Trophoblast cell (in vitro differentiated cells and primary cell): ENCODE measurements around the gene GNL2.
"Not testable (repeated sequence)": the region's sequence is repeated elsewhere in the genome, so short reads cannot be mapped to it uniquely, and the experiment has no call there.

Source experiments
- DNase-seq, 2 donors: peaks; one replicate each; pipeline ENCODE4 v3.0.0-alpha.2; 2016
- H2AFZ ChIP-seq: 2 replicates; pipeline ENCODE4 v1.6.1; 2013; ENCODE audit warnings: low read length, moderate library complexity, mild to moderate bottlenecking; ENCODE audit not compliant: insufficient read depth, poor library complexity
- H2AK5ac ChIP-seq: 2 replicates; pipeline ENCODE4 v1.6.1; 2013; ENCODE audit warnings: mild to moderate bottlenecking, low read length
- H2BK120ac ChIP-seq: 2 replicates; pipeline ENCODE4 v1.6.1; 2013; ENCODE audit warnings: low read length, mild to moderate bottlenecking, moderate library complexity; ENCODE audit not compliant: insufficient read depth, poor library complexity
- H2BK12ac ChIP-seq: 2 replicates; pipeline ENCODE4 v1.6.1; 2013; ENCODE audit warnings: mild to moderate bottlenecking, low read length, moderate library complexity
- H2BK5ac ChIP-seq: 2 replicates; pipeline ENCODE4 v1.6.1; 2013; ENCODE audit warnings: low read length, low read depth, moderate library complexity, mild to moderate bottlenecking; ENCODE audit not compliant: poor library complexity
- H3K14ac ChIP-seq: 2 replicates; pipeline ENCODE4 v1.6.1; 2013; ENCODE audit warnings: mild to moderate bottlenecking, low read length
- H3K18ac ChIP-seq: 2 replicates; pipeline ENCODE4 v1.6.1; 2013; ENCODE audit warnings: mild to moderate bottlenecking, low read length
- H3K23ac ChIP-seq: 2 replicates; pipeline ENCODE4 v1.6.1; 2013; ENCODE audit warnings: low read length
- H3K27ac ChIP-seq: 2 replicates; pipeline ENCODE4 v1.5.1; 2013; ENCODE audit warnings: low read depth, mild to moderate bottlenecking, inconsistent platforms, low read length, moderate library complexity
- H3K27me3 ChIP-seq: 2 replicates; pipeline ENCODE4 v1.6.1; 2013; ENCODE audit warnings: inconsistent platforms, mild to moderate bottlenecking, low read length, moderate library complexity; ENCODE audit not compliant: insufficient read depth
- H3K36me3 ChIP-seq, 2 experiments: 1 replicate in 1 of 2; 2 replicates in 1 of 2; pipeline ENCODE4 v1.6.1; 2013; ENCODE audit warnings: low read length in 2 of 2, mild to moderate bottlenecking in 2 of 2, moderate library complexity in 1 of 2; ENCODE audit not compliant: insufficient read depth in 2 of 2, control insufficient read depth in 1 of 2
- H3K4ac ChIP-seq: 2 replicates; pipeline ENCODE4 v1.6.1; 2013; ENCODE audit warnings: low read depth, mild to moderate bottlenecking, low read length, moderate library complexity
- H3K4me1 ChIP-seq, 2 experiments: 1 replicate in 1 of 2; 2 replicates in 1 of 2; pipeline ENCODE4 v1.6.1; 2013; ENCODE audit warnings: low read length in 2 of 2, mild to moderate bottlenecking in 2 of 2, moderate library complexity in 1 of 2; ENCODE audit not compliant: insufficient read depth in 2 of 2, control insufficient read depth in 1 of 2
- H3K4me2 ChIP-seq: 2 replicates; pipeline ENCODE4 v1.6.1; 2013; ENCODE audit warnings: inconsistent platforms, mild to moderate bottlenecking, low read length, moderate library complexity
- H3K4me3 ChIP-seq: 2 replicates; pipeline ENCODE4 v1.5.1; 2013; ENCODE audit warnings: mild to moderate bottlenecking, low read depth, low read length, inconsistent platforms
- H3K79me1 ChIP-seq: one replicate; pipeline ENCODE4 v1.6.1; 2013; ENCODE audit warnings: low read length
- H3K79me2 ChIP-seq: 2 replicates; pipeline ENCODE4 v1.6.1; 2013; ENCODE audit warnings: low read length, mild to moderate bottlenecking; ENCODE audit not compliant: control insufficient read depth, insufficient read depth, poor library complexity
- H3K9ac ChIP-seq: 2 replicates; pipeline ENCODE4 v1.6.1; 2013; ENCODE audit warnings: mild to moderate bottlenecking, low read length
- H3K9me3 ChIP-seq: 2 replicates; pipeline ENCODE4 v1.6.1; 2013; ENCODE audit warnings: low read depth, mild to moderate bottlenecking, control low read depth, inconsistent platforms, low read length; ENCODE audit not compliant: insufficient read depth
- H4K12ac ChIP-seq: 2 replicates; pipeline ENCODE4 v1.6.1; 2013; ENCODE audit warnings: low read depth, mild to moderate bottlenecking, low read length, moderate library complexity
- H4K8ac ChIP-seq: 2 replicates; pipeline ENCODE4 v1.6.1; 2013; ENCODE audit warnings: low read depth, mild to moderate bottlenecking, low read length, moderate library complexity
- H4K91ac ChIP-seq: one replicate; pipeline ENCODE4 v1.6.1; 2013; ENCODE audit warnings: low read depth, mild to moderate bottlenecking, low read length, moderate library complexity
- WGBS: extraction: QIAGEN DNeasy Blood & Tissue Kit; methylation state at CpG from one replicate; pipeline ENCODE4 v1.1.7; 2013; ENCODE audit warnings: missing lambda C conversion rate; ENCODE audit not compliant: insufficient read length, insufficient coverage; ENCODE audit errors: extremely low coverage; 5-methylcytosine and 5-hydroxymethylcytosine counted together

Gene GNL2

GRCh38 chr1:37532418-37533156, 63.1 kb downstream of the GNL2 start:
- H3K4me1 ChIP-seq, H3K9me3 ChIP-seq, H4K12ac ChIP-seq, H3K4me2 ChIP-seq, H4K91ac ChIP-seq, H3K14ac ChIP-seq, H2AFZ ChIP-seq, H3K9ac ChIP-seq, H3K79me1 ChIP-seq, H2BK5ac ChIP-seq, H3K27me3 ChIP-seq, H2AK5ac ChIP-seq, H3K27ac ChIP-seq, H3K23ac ChIP-seq, H3K4me3 ChIP-seq, H4K8ac ChIP-seq, H3K4ac ChIP-seq, H3K79me2 ChIP-seq, H3K18ac ChIP-seq, H2BK120ac ChIP-seq, H2BK12ac ChIP-seq: not testable (repeated sequence)
- WGBS, result no CpG with 5 or more reads among the region's 4 CpGs
- DNase-seq, result peak in 1 of 2 donors; percentile 18
- H3K36me3 ChIP-seq, result peaks cover 0 to 10% of the 10 kb centered on the region in 2 experiments

- H2AK5ac ChIP-seq, H2BK5ac ChIP-seq, H3K9me3 ChIP-seq, H3K4me2 ChIP-seq, H3K79me1 ChIP-seq, H3K4ac ChIP-seq, H3K36me3 ChIP-seq, H3K18ac ChIP-seq, H2BK120ac ChIP-seq, H2BK12ac ChIP-seq, H3K23ac ChIP-seq, H4K91ac ChIP-seq, H3K27me3 ChIP-seq, H3K4me1 ChIP-seq, H3K79me2 ChIP-seq, H3K9ac ChIP-seq, H3K4me3 ChIP-seq, H2AFZ ChIP-seq, H4K12ac ChIP-seq, H3K14ac ChIP-seq, H4K8ac ChIP-seq, H3K27ac ChIP-seq: not testable (repeated sequence)
- no CpG with 5 or more reads among the region's 1 CpG for WGBS
- peak; percentile 21 to 48 for DNase-seq
Measured at GRCh38 chr1:37529888-37530287, 65.8 kb downstream of the GNL2 start.

GRCh38 chr1:37519613-37520012, 76.1 kb downstream of the GNL2 start:
- no peak overlapping the region for H2BK5ac ChIP-seq
- H2BK120ac ChIP-seq, result no peak overlapping the region
- H3K4me1 ChIP-seq, result no peaks in the 10 kb centered on the region
- H3K9ac ChIP-seq, result no peak overlapping the region
- peaks cover 2% of the 10 kb centered on the region for H3K79me2 ChIP-seq
- H4K12ac ChIP-seq, result no peak overlapping the region
- H3K18ac ChIP-seq, result no peak overlapping the region
- DNase-seq, result no peak
- no peaks in the 10 kb centered on the region for H3K27me3 ChIP-seq
- H3K9me3 ChIP-seq, result no peaks in the 10 kb centered on the region
- H2BK12ac ChIP-seq, result no peak overlapping the region
- H3K4ac ChIP-seq, result no peak overlapping the region
- H3K14ac ChIP-seq, result no peak overlapping the region
- H2AFZ ChIP-seq, result no peak overlapping the region
- no peak overlapping the region for H3K23ac ChIP-seq
- H3K79me1 ChIP-seq, result peaks cover 3% of the 10 kb centered on the region
- H4K91ac ChIP-seq, result no peak overlapping the region
- no peak overlapping the region for H4K8ac ChIP-seq
- no peak overlapping the region for H3K4me2 ChIP-seq
- H3K36me3 ChIP-seq, result no peaks in the 10 kb centered on the region
- H3K4me3 ChIP-seq, result no peak overlapping the region
- no peak overlapping the region for H2AK5ac ChIP-seq
- H3K27ac ChIP-seq, result no peak overlapping the region

GRCh38 chr1:37518929-37519328, 76.8 kb downstream of the GNL2 start:
- not testable (repeated sequence) for H2BK12ac ChIP-seq, H3K4me2 ChIP-seq, H2BK120ac ChIP-seq, H2BK5ac ChIP-seq, H3K14ac ChIP-seq, H3K27me3 ChIP-seq, H2AK5ac ChIP-seq, H3K9ac ChIP-seq, H2AFZ ChIP-seq, H3K4me3 ChIP-seq, H3K9me3 ChIP-seq, H4K12ac ChIP-seq, H3K79me1 ChIP-seq, H4K91ac ChIP-seq, DNase-seq, H3K4ac ChIP-seq, H3K4me1 ChIP-seq, H3K23ac ChIP-seq, H3K27ac ChIP-seq, H3K36me3 ChIP-seq, H3K18ac ChIP-seq, H3K79me2 ChIP-seq, H4K8ac ChIP-seq
- no CpG with 5 or more reads among the region's 15 CpGs for WGBS
